Calu3 (cell line): ENCODE results near the gene UQCRHL. TPM values are rescaled to one million over a fixed set of nuclear protein-coding genes. Genes with fewer than 3 reads are reported as not detected.

Experiments used
- BruUV-seq: library from RNA; stranded (reverse); fragments of 400-500 nt; replicated peaks from 2 replicates; lab custom pipeline; 2021; lab: Mats Ljungman, UMichigan
- CTCF ChIA-PET: fragments of 300-600 bp; sonication (Branson Sonifier 250); formaldehyde crosslinking; loops from one replicate; lab custom pipeline; 2022; ENCODE audit warnings: antibody characterized with exemption; lab: Charles Lee
- DNase-seq: peaks from one replicate; pipeline ENCODE4 v3.0.0; 2022
- H3K27ac Mint-ChIP-seq: one replicate; pipeline ENCODE4 v1.8.0; 2022; ENCODE audit warnings: mixed read lengths; ENCODE audit not compliant: unreplicated experiment
- H3K27me3 Mint-ChIP-seq: one replicate; pipeline ENCODE4 v1.8.0; 2022; ENCODE audit warnings: mixed read lengths; ENCODE audit not compliant: unreplicated experiment
- H3K36me3 Mint-ChIP-seq: one replicate; pipeline ENCODE4 v1.8.0; 2022; ENCODE audit warnings: mild to moderate bottlenecking, moderate library complexity, mixed read lengths; ENCODE audit not compliant: insufficient read depth, unreplicated experiment
- H3K4me1 Mint-ChIP-seq: one replicate; pipeline ENCODE4 v1.8.0; 2022; ENCODE audit warnings: mild to moderate bottlenecking, low read depth, mixed read lengths; ENCODE audit not compliant: unreplicated experiment
- H3K4me3 Mint-ChIP-seq: one replicate; pipeline ENCODE4 v1.8.0; 2022; ENCODE audit warnings: mild to moderate bottlenecking, low read depth, moderate library complexity, mixed read lengths; ENCODE audit not compliant: unreplicated experiment
- H3K9me3 Mint-ChIP-seq: one replicate; pipeline ENCODE4 v1.8.0; 2022; ENCODE audit warnings: low read depth, mixed read lengths; ENCODE audit not compliant: unreplicated experiment
- CTCF ChIP-seq: fragments of 200-600 bp; IDR thresholded peaks from one replicate; pipeline ENCODE4 v1.8.0; 2022; ENCODE audit warnings: antibody characterized with exemption; ENCODE audit not compliant: unreplicated experiment
- intact Hi-C: fragments of 100-400 bp; cut with micrococcal nuclease; formaldehyde crosslinking; loops from one replicate; pipeline ENCODE4 v1.10.0; 2022; ENCODE audit not compliant: unreplicated experiment
- total RNA-seq: library from RNA; stranded (reverse); gene quantifications from 2 replicates; pipeline ENCODE4 v1.2.3, GENCODE V29; 2022

UQCRHL gene
- total RNA-seq, 1 experiment from 2014 or later, result 3.6 TPM

- Mint-ChIP-seq H3K36me3 (peaks cover 14% of the 10 kb centered on the region), H3K4me1 (no peaks in the 10 kb centered on the region), H3K4me3 (no peak overlapping the region), H3K9me3 (no peaks in the 10 kb centered on the region), H3K27ac (no peak overlapping the region), H3K27me3 (no peaks in the 10 kb centered on the region)
- intact Hi-C loops, result no loop called here
- BruUV-seq, result no TSS peak
- TF ChIP-seq CTCF, result no peak
- DNase-seq, result no peak
- CTCF ChIA-PET, result no interaction called here
Observed at GRCh38 chr1:15770313-15770962, 37.0 kb downstream of the UQCRHL start.

- no peak for TF ChIP-seq CTCF
- Mint-ChIP-seq H3K36me3 (peaks cover 22% of the 10 kb centered on the region), H3K27ac (no peak overlapping the region), H3K4me1 (peaks cover 12% of the 10 kb centered on the region), H3K4me3 (no peak overlapping the region), H3K9me3 (no peaks in the 10 kb centered on the region), H3K27me3 (no peaks in the 10 kb centered on the region)
- DNase-seq, result no peak
- intact Hi-C loops, result no loop called here
- no TSS peak for BruUV-seq
- CTCF ChIA-PET, result no interaction called here
Observed at GRCh38 chr1:15768388-15768787, 39.1 kb downstream of the UQCRHL start.

- intact Hi-C loops, result no loop called here
- CTCF ChIA-PET, result no interaction called here
- Mint-ChIP-seq H3K4me1 (peaks cover 12% of the 10 kb centered on the region), H3K4me3 (no peak overlapping the region), H3K36me3 (peaks cover 22% of the 10 kb centered on the region), H3K9me3 (no peaks in the 10 kb centered on the region), H3K27ac (no peak overlapping the region), H3K27me3 (no peaks in the 10 kb centered on the region)
- no peak for DNase-seq
- no TSS peak for BruUV-seq
- no peak for TF ChIP-seq CTCF
Observed at GRCh38 chr1:15767941-15768340, 39.5 kb downstream of the UQCRHL start.

- intact Hi-C loops, result no loop called here
- H3K27ac Mint-ChIP-seq, result no peak overlapping the region
- BruUV-seq, result no TSS peak
- no peaks in the 10 kb centered on the region for H3K9me3 Mint-ChIP-seq
- H3K4me1 Mint-ChIP-seq, result peaks cover 12% of the 10 kb centered on the region
- no peak overlapping the region for H3K4me3 Mint-ChIP-seq
- no peaks in the 10 kb centered on the region for H3K27me3 Mint-ChIP-seq
- CTCF ChIA-PET, result no interaction called here
- no peak for DNase-seq
- H3K36me3 Mint-ChIP-seq, result peaks cover 18% of the 10 kb centered on the region
- TF ChIP-seq CTCF, result no peak
Observed at GRCh38 chr1:15765495-15766194, 41.8 kb downstream of the UQCRHL start.
